GM21825 (cell line): ENCODE measurements around the gene TM6SF1.
"Not testable (repeated sequence)": the region's sequence is repeated elsewhere in the genome, so short reads cannot be mapped to it uniquely, and the experiment has no call there.

Experiments used
- ATAC-seq: cut with Tn5 transposase; IDR thresholded peaks from one replicate; pipeline ENCODE4 v1.9.1; 2021; ENCODE audit warnings: mild to moderate bottlenecking, moderate library complexity; ENCODE audit not compliant: unreplicated experiment

The TM6SF1 gene

DNA sequence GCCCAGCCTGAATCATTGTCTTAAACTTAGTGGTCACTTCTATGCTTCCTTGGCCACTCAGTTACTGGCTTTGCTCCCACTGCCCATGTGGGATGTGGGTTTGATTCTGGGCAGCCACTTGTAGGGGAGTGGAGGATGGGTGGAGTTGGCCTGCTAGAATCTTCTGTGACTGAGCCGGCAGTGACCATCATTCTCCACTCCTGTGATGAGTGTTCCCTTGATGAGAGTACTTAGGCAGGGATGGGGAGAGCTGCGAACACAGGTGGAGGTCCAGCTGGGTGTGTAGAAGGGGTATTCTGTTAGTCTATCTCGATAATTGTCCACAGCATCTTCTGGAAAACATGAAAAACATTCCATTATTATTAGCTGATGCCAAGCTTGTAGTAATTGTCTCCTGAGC, 8.0 kb downstream of the TM6SF1 start:
- ATAC-seq, result no peak

DNA sequence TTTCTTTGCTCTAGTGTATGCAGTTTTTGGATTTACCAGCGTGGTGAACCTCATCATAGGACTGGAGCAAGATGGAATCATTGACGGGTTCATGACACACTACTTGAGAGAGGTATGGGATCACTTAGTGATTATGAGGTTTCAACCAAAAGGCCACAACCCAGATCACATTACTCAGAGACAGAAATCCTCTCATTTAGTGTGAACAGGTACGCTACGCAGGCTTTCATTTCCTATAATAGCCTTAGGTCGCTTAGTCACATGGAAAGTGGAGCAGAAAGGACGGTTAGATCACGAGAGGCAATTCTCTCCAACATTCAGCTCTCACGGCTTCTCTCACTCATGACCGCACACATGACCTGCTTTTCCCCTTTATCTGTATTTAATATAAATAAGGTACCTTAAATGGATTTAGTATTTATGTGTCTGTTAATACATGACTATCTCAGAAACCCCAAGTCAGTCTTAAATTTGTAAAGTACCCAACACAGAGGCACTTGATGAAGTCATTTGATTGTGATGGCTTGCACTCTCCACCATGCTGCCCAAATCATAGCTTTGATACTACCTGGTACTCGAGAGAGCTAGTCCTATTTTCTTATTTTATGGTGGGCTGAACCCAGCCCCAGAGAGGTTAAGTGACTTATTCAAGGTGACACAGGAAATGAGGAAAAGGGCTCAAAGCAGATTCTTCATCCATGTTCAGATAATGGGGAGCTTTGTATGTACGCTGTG, 8.6 kb downstream of the TM6SF1 start:
- no peak for ATAC-seq

DNA sequence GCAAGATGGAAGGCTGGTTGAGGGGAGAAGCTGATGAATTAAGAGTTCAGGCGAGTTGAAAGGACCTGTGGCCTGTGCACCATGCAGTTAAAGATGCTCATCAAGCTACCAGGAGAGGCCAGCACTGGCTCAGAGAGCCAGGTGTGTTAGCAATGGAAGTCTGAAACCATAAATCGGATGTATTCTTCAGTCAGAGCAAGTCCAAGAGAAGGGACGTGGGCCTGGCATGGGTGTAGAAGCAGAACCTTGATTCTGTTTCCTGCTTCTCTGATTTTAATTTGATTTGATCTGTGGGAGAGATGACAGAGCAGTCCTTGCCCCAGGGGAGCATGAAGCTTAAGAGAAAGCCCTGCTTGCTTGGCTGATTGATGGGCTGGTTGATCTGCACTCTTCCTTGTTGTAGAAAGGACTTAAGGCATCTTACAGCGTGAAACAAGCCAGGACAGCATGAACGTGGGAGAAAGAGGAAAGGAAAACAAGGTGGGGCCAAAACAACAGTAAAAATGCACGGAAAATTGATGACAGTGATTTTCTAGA, 10.9 kb downstream of the TM6SF1 start:
- ATAC-seq, result no peak

DNA sequence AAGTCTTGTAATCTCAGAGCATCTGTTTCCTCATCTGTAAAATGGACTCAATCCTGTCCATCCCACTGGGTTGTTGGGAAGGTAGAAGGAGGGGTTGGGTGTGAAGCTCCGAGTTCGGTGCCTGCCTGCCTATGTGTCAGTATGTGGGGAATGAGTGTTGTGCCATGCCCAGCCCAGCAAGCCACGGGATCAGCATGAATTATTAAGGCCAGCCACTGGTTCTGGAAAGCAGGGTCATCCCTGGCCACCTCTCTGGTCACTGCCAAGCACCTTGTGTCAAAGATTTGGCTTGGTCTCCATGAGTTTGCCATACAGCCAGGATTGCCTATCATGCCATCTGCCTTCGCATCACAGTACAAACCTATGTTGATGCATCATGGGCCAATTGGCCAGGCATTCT, 11.5 kb downstream of the TM6SF1 start:
- no peak for ATAC-seq

DNA sequence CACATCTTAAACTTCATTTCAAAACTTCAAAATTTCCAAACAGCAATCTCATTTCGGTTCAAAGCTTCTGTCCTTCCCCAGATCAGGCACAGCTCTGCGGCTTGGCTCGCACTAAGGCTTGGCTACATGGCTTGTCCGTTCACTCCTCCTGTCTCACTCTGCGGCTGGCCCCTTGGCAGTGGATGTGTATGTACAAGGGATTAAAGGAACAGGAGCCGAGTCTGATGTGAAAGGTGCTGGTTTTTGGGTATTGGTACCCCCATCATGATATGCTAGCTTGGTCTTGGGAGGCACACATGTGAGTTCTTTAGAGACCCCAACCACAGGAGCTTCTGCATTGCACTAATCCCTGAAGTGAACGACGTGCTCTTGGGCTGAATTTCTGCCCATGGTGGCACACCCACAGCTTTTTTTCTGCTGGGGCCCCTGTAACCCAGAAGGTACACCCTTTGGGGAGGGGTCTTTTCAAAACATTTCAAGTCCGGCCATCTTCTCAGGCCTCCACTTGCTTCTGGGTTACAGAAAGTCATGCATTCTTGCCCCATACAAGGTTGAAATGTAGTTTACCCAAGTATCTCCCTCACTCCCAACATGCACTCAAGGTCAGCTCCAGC, 12.6 kb downstream of the TM6SF1 start:
- no peak for ATAC-seq

DNA sequence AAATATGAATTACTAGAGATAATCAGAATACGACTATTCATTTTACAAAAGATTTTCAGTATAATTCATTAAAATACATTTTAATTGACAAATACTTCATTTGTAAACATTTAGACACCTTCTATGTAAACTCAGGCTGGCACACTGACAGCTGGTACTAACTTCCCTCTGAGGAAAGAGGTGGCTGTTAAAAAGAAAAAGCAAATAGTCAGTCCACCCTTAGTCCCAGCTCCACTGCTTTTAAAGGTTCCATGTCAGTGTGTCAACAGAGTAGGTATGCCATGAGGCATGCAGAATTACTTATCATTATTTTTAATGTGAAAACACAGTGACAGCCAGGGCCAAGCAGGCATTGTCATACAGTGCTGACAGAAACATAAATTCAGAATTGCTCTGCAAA, 16.1 kb downstream of the TM6SF1 start:
- no peak for ATAC-seq

DNA sequence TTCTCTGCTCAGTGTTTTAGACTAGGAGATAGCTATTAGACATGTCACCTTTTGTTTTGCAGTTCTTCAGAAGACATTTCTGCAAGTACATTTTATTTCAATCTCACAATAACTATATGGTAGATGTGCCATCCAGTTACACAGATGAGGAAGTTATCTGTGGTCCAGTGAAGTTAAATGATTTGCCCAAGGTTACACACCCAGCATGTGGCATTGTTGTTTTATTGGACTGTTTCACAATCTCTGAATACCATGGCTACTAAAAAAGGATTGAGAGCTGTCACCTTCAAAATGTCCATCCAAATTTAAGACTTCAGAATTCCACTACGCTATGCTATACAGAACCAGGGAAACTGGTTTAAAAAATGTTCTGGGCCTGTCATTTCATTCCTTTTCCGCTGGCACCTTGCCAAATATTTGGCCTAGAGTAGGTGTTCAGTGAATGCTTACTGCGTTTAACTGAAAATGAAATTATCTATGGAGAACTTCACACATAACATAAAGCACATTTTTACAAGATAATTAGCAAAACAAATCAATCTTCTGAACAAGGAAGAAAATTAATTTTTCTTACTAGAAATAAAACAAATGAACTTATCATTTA, 20.2 kb downstream of the TM6SF1 start:
- ATAC-seq, result no peak

DNA sequence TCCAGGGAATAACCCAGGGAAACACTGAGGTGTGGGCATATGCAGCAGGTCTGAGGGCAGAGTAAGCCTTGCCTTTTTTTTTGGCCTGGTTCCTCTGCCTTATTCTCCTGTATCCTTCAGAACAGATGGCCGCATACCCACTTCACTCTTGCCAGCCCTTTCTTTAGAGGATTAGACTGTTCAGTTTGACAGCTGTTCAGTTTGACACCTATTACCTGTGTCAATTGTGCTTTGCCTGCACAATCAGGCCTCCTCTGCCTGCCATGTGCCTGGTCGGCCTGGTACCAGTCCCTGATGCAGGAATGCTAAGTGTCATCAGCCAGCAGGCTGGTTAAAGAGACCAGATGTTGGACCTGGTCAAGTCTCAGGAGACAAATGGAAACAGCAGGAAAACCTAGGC, 22.3 kb downstream of the TM6SF1 start:
- no peak for ATAC-seq

DNA sequence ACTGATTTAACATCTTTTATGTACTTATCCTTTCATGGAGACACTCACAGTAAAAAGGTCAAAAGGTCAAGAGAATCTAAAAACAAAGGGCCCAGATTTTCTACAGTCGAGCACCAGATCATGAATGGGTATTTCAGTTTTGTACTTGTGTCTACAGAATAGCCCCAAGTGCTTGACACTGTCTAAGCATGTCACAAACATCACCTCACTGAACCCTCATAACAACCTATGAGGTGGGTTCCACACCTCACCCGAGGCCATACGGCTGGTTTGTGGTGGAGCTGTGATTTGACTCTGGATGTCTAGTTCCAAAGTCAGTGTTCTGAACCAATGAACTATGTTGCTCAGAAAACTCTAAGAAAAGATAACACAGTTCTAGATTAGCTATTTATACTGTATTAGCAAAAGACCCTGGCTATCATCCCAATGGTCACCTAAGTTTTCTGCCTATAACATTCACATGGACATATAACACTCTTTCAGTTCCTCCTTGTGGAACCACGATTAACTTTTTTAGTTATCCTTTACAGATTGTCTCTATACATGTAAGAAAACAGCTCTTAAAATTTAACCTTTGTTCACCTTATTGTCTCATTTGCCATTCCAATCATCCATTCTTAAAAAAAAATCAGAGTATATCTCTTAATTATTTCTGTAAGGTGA, 25.5 kb downstream of the TM6SF1 start:
- ATAC-seq, result no peak

DNA sequence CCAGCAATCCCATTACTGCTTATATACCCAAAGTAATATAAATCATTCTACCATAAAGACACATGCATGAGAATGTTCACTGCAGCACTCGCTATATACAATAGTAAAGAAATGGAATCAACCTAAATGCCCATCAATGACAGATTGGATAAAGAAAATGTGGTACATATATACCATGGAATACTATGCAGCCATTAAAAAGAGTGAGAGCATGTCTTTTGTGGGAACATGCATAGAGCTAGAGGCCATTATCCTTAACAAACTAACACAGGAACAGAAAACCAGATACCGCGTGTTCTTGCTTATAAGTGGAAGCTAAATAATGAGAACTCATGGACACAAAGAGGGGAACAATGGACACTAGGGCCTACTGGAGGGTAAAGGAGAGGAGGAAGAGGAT, 34.7 kb downstream of the TM6SF1 start:
- ATAC-seq, result not testable (repeated sequence)

DNA sequence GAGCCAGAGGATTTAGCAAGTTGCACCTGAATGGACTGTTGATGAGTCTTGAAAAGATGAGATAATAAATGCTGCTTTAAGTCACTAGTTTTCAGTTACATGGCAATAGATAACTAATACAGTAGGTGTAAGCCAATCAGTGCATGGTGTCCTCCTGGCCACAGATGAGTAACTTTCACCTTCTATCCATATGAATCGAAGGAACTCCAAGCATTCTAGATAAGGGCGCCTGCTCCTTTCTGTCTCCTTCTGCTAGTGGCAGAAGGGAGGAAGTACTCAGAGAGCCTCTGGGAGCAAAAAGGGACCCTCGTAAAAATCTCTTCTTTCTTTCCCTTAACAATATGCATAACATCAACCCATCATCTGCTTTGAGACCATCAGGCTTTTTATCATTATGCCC, 37.3 kb downstream of the TM6SF1 start:
- no peak for ATAC-seq

DNA sequence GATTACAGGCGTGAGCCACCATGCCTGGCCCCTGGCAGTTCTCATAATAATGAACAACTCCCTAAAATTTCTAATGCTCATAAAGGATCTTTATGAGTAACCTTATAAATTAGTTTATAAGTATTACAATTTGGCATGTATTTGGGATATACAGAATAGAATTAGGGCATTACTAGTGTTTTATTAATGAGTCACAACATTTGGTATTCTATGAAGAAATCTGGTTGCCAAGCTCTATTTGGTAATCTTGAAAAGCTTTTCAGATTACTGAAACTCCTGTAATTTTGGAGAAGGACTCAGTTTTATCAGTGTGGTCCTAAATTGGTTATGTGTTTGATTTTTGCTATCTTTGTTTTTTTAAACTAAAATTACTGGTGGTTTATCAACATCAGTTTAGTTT, 45.8 kb downstream of the TM6SF1 start:
- ATAC-seq, result no peak

DNA sequence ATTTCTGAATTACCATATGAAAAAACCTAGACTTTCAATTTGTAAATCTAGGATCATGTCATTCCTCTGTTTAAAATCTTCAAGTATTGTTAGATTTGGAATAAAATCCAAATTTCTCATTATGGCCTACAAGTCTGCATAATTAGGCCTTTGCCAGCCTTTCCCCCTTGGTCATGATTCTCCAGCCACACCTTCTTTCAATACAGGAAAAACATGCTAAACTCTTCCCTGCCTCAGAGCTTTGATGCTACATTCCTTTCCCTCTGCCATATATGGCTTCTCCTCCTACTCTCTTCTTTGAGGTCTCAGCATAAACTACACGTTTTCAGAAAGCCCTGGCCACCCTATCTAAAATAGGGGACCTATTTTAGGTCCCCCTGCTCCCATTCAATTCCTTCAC, 48.5 kb downstream of the TM6SF1 start:
- no peak for ATAC-seq

DNA sequence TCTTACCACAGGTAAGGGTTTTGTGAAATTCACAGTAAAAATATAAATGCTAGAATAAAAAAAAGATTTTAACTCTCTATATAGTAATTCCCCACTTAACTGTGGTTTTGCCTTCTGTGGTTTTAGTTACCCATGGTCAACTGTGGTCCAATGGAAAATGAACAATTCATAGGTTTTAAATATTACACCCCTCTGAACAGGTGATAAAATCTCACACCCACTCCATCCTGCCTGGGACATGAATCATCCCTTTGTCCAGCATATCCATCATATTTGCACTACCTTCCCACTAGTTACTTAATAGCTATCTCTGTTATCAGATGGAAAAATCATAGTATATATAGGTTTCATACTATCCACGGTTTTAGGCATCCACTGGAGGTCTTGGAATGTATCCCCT, 50.9 kb downstream of the TM6SF1 start:
- ATAC-seq, result no peak

DNA sequence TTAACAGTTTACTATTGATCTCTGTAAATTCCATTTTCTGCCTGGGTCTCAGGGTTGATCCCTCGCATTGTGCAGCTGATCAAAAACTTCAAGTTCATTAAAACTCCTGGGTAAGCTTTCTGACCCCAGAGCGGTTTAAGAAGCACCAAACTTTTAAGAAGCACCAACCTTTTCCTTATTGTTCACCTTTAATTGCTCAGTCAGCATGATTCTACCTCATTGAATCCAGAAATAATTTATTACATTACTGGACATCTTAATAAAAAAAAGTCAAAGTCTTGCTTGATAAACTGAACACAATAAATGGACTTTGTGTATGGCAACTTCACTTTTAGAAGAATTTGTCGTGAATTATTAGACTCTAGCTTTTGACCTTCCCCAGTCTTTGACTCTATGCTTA, 53.3 kb downstream of the TM6SF1 start:
- no peak for ATAC-seq

DNA sequence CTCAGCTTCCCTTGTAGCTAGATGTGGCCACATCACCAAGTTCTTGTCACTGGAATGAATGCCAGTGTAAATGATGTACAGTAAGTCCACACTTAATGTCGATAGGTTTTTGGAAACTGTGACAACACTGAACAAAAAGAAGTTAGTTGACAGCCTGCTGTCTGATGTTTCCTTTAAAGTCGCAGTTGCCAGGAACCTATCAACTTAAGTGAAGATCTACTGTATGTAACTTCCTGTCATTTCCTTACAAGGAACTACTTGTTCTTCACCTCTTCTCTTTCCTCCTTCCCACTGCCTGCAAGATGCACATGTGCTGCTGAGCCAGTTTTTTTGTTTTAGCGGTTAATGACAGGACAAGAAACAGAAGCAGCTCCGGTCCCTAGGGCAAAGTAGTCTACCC, 55.6 kb downstream of the TM6SF1 start:
- no peak for ATAC-seq

DNA sequence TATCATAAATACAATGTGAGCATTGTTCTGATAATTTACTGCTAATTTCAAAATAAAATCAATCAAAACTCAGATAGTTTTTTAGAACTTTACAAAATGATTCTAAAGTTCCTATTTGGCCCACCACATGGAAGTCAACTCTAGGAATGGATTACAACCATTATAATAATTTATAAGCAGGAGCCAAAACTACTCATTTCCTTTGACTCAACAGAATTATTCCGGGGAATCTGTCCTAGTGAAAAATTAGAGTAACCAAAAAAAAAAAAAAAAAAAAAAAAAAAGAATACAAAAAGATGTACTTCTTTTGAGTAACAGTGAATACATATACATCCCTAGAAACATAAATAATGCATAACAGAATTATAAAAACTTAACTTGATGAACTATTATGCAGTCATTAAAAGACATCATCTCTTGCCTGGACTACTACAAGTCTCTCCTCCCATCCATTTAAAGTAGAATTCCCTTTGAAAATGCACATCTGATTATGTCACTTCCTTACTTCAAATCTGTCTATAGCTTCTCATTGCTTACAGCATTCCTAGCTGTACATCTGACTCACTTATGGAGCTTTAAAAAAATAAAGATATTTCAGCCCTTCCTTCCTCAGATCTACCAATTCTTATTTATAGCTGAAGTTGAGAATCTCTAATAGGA, 56.8 kb downstream of the TM6SF1 start:
- no peak for ATAC-seq

DNA sequence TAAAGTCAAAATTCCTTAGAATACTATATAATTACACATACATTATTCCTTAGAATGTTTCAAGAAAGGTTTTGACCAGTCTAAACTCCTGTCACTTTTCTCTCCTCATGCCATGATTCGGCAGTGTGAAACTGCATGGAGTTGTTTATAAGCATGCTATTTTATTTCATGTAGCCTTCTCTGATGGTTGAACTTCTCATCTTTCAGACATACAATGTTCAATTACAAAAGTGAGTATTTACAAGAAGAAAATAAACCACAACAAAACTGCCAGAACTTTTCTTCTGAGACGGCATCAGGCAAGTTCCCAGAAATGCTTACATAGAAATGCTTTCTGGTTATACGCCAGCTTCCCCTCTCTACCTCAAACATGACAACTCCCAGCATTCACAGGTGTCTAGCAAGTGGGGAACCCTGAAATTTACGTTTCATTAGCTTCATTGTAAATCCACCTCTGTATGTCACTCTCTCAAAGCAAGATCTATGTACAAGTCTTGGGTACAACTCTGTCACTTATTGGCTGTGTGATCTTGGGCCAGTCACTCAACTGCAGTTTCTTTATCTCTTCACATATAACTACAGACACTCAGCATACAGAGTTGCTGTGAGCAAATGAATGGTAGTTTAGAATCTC, 57.4 kb downstream of the TM6SF1 start:
- no peak for ATAC-seq

DNA sequence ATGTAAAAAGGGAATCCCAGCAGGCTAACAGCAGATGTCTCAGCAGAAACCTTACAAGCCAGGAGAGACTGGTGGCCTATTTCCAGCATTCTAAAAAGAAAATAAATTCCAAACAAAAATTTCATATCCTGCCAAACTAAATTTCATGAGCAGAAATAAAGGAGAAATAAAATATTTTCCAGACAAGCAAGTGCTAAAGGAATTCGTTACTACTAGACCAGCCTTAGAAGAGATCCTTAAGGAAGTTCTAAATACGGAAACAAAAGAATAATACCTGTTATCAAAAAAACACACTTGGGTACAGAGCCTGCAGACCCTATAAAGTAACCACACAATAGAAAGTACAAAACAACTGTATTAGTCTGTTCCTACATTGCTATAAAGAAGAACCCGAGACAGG, 58.8 kb downstream of the TM6SF1 start:
- ATAC-seq, result no peak

DNA sequence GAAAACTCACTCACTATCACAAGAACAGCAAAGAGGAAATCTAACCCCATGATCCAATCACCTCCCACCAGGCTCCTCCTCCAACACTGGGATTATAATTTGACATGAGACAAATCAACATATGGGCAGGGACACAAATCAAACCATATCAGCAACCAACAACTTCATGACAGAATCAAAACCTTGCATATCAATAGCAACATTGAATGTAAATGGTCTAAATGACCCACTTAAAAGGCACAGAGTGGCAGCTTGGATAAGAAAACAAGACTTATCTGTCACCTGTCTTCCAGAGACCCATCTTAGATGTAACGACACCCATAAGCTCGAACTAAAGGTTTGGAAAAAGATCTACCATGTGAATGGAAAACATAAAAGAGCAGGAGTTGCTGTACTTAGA, 59.4 kb downstream of the TM6SF1 start:
- no peak for ATAC-seq

DNA sequence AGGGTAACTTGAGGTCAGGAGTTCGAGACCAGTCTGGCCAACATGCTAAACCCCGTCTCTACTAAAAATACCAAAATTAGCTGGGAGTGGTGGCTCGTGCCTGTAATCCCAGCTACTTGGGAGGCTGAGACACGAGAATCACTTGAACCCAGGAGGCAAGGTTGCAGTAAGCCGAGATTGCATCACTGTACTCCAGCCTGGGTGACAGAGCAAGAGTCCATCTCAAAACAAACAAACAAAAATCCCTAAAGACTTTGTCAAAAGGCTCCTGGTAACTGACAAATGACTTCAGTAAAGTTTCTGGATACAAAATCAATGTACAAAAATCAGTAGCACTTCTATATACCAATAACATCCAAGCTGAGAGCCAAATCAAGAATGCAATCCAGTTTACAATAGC, 62.1 kb downstream of the TM6SF1 start:
- not testable (repeated sequence) for ATAC-seq
